ENCODE data around the gene RIN1. TPM values are rescaled to one million over a fixed set of nuclear protein-coding genes. Genes with fewer than 3 reads are reported as not detected.

Gene RIN1
- total and polyA plus RNA-seq, 2 of the 13 experiments (the other 11 are each of a cell fraction or from before 2014, with no cell fraction given) = 2.4 to 4.1 TPM

- no peak for TF ChIP-seq HOMEZ (CRISPR knock-in tag; IDR thresholded peaks at IDR 0.05; ENCODE audit: low read depth)
- no peak for TF ChIP-seq ZNF280B (CRISPR knock-in tag; IDR thresholded peaks at IDR 0.05; ENCODE audit: borderline replicate concordance)
- TF ChIP-seq ZKSCAN8 (CRISPR knock-in tag; IDR thresholded peaks at IDR 0.05; ENCODE audit: borderline replicate concordance) = no peak
- no peak for TF ChIP-seq ZNF83 (CRISPR knock-in tag; IDR thresholded peaks at IDR 0.05; ENCODE audit: borderline replicate concordance)
- no peak for TF ChIP-seq ARNT (IDR thresholded peaks at IDR 0.05)
- TF ChIP-seq NFAT5 (CRISPR knock-in tag; IDR thresholded peaks at IDR 0.05) = no peak
- no peak for TF ChIP-seq ATF1 (CRISPR knock-in tag; IDR thresholded peaks at IDR 0.05)
- TF ChIP-seq ELF1 (CRISPR knock-in tag; IDR thresholded peaks at IDR 0.05) = no peak
- TF ChIP-seq SNRNP70 (IDR thresholded peaks at IDR 0.05; ENCODE audit: low read depth, low read length) = no peak
- TF ChIP-seq PAF1 (CRISPR knock-in tag; IDR thresholded peaks at IDR 0.05) = no peak
- TF ChIP-seq EHMT2 (IDR thresholded peaks at IDR 0.05; ENCODE audit: borderline replicate concordance, low read depth, low read length) = no peak
- TF ChIP-seq KLF16 (CRISPR knock-in tag; IDR thresholded peaks at IDR 0.05) = no peak
- TF ChIP-seq SOX6 (IDR thresholded peaks at IDR 0.05) = no peak
- TF ChIP-seq SOX6 (CRISPR knock-in tag; IDR thresholded peaks at IDR 0.05) = no peak
- no peak for TF ChIP-seq GATA4 (IDR thresholded peaks at IDR 0.05; ENCODE audit: borderline replicate concordance, low read depth)
- TF ChIP-seq ZBTB8A (CRISPR knock-in tag; IDR thresholded peaks at IDR 0.05; ENCODE audit: borderline replicate concordance, low read depth) = no peak
- peak; percentile 66; the same call in 1 of the 2 replicates for TF ChIP-seq ZNF274 (CRISPR knock-in tag; IDR thresholded peaks at IDR 0.05)
- no peak for TF ChIP-seq TCF12 (IDR thresholded peaks at IDR 0.05)
- TF ChIP-seq TCF12 (CRISPR knock-in tag; IDR thresholded peaks at IDR 0.05) = 0 out of 2 replicates have a peak, but pooled peaks have one; percentile 41
- no peak for TF ChIP-seq ISX (CRISPR knock-in tag; conservative IDR thresholded peaks at IDR 0.05)
- TF ChIP-seq ZC3H13 (CRISPR knock-in tag; IDR thresholded peaks at IDR 0.05) = peak; percentile 94; the same call in 1 of the 2 replicates
- TF ChIP-seq DDIT3 (CRISPR knock-in tag; IDR thresholded peaks at IDR 0.05) = no peak
- TF ChIP-seq ZMYM4 (CRISPR knock-in tag; IDR thresholded peaks at IDR 0.05) = no peak
Observed at GRCh38 chr11:66289548-66290329, 46.5 kb downstream of the RIN1 start (continued).

All from HepG2 (cell line).